Measurements from ENCODE around the gene DCAF5.

GRCh38 chr14:69171569-69171968 lies 18.6 kb upstream of the DCAF5 start:
- TF ChIP-seq CTCF (IDR thresholded peaks at IDR 0.05) (no peak), POLR2A (IDR thresholded peaks at IDR 0.05) (no peak)
